22Rv1 (cell line): Measurements from ENCODE around the gene HIGD2B.
"Not testable (repeated sequence)": the region's sequence is repeated elsewhere in the genome, so short reads cannot be mapped to it uniquely, and the experiment has no call there.

Experiments used
- ZFX ChIP-seq: fragments of 450-650 bp; IDR thresholded peaks from 2 replicates; pipeline ENCODE4 v1.6.1; 2017; ENCODE audit warnings: antibody characterized with exemption, borderline replicate concordance
- TF ChIP-seq, protein P1 (sequence below): fragments of 450-650 bp; IDR thresholded peaks from 2 replicates; pipeline ENCODE4 v1.5.1; 2017; ENCODE audit warnings: mild to moderate bottlenecking

GRCh38 chr15:72642271-72642670 is 43.7 kb downstream of the HIGD2B start:
- TF ChIP-seq, protein P1, sequence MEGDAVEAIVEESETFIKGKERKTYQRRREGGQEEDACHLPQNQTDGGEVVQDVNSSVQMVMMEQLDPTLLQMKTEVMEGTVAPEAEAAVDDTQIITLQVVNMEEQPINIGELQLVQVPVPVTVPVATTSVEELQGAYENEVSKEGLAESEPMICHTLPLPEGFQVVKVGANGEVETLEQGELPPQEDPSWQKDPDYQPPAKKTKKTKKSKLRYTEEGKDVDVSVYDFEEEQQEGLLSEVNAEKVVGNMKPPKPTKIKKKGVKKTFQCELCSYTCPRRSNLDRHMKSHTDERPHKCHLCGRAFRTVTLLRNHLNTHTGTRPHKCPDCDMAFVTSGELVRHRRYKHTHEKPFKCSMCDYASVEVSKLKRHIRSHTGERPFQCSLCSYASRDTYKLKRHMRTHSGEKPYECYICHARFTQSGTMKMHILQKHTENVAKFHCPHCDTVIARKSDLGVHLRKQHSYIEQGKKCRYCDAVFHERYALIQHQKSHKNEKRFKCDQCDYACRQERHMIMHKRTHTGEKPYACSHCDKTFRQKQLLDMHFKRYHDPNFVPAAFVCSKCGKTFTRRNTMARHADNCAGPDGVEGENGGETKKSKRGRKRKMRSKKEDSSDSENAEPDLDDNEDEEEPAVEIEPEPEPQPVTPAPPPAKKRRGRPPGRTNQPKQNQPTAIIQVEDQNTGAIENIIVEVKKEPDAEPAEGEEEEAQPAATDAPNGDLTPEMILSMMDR, result not testable (repeated sequence)
- TF ChIP-seq ZFX, result not testable (repeated sequence)
